ENCODE measurements around the gene MED13L. TPM values are rescaled to one million over a fixed set of nuclear protein-coding genes. Genes with fewer than 3 reads are reported as not detected.

Gene MED13L
- total and polyA plus RNA-seq, 2 of the 8 experiments (the other 6 are each of a cell fraction or from before 2014, with no cell fraction given): 15.9 to 51.7 TPM

DNA sequence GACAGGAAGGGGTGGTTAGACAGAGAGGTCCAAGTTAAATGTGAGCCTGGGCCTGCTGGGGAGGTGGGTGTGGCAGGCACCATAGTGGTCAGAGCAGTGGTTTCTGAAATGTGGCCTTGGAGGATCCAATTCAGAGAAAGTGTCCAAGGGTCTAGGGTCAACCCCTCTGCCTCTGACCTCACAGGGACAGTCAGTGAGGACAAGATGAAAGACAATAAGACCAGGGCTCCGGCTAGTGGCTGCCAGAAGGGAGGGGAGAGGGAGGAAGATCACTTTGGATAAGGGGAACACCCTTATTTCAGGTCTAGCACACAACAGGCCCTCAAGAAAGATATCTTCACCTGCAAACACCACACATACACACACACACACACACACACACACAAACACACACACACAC lies 335.1 kb downstream of the MED13L start:
- Histone ChIP-seq H2AK5ac (ENCODE audit: low read depth, low read length) (no peak overlapping the region), H3K56ac (replicated peaks; ENCODE audit: insufficient read length, low read depth, low read length) (no peak overlapping the region), H3K9ac (replicated peaks in 1 of 4; ENCODE audit: extremely low read depth in 1 of 4, low read depth in 3 of 4, low read length in 3 of 4) (no peak overlapping the region), H3K27ac (ENCODE audit: low read depth, low read length) (no peak overlapping the region), H2BK15ac (ENCODE audit: low read length) (no peak overlapping the region), H3K4me1 (replicated peaks in 1 of 4; ENCODE audit: control insufficient read depth in 3 of 4, insufficient read depth in 4 of 4, low read length in 3 of 4) (no peaks in the 10 kb centered on the region; a peak in 1 of 7 replicates), H3K79me2 (ENCODE audit: control insufficient read depth in 1 of 2, insufficient read depth in 2 of 2, low read length in 2 of 2) (no peaks in the 10 kb centered on the region), H3K23me2 (ENCODE audit: low read depth, low read length) (no peaks in the 10 kb centered on the region; the same call in 1 of the 2 replicates), H3K4ac (replicated peaks; ENCODE audit: insufficient read length, low read depth, low read length) (no peak overlapping the region), H4K8ac (ENCODE audit: extremely low read depth, insufficient read depth, low read length) (no peak overlapping the region), H3K23ac (ENCODE audit: insufficient read length) (no peak overlapping the region), H2AFZ (ENCODE audit: low read length) (no peak overlapping the region), H4K5ac (ENCODE audit: insufficient read length, low read depth, low read length) (no peak overlapping the region), H3K79me1 (ENCODE audit: low read depth, low read length) (no peaks in the 10 kb centered on the region), H2BK12ac (ENCODE audit: low read depth, low read length) (no peak overlapping the region), H2BK120ac (replicated peaks; ENCODE audit: low read depth, low read length) (no peak overlapping the region), H4K91ac (replicated peaks; ENCODE audit: insufficient read length, low read length) (no peak overlapping the region), H3K36me3 (ENCODE audit: control insufficient read depth in 2 of 4, insufficient read depth in 4 of 4, low read length in 3 of 4) (no peaks in the 10 kb centered on the region), H2BK20ac (ENCODE audit: low read length) (no peak overlapping the region), H3K9me3 (ENCODE audit: insufficient read depth in 2 of 2, low read depth in 1 of 2, low read length in 1 of 2) (no peaks in the 10 kb centered on the region), H3K27me3 (replicated peaks in 1 of 4; ENCODE audit: control insufficient read depth in 3 of 4, extremely low read depth in 1 of 4, insufficient read depth in 3 of 4, low read length in 3 of 4) (no peaks in the 10 kb centered on the region), H3K4me2 (ENCODE audit: insufficient read depth in 1 of 2, low read depth in 2 of 2, low read length in 2 of 2) (no peak overlapping the region), H3K18ac (ENCODE audit: extremely low read depth, low read length) (no peak overlapping the region), H4K20me1 (replicated peaks in 1 of 2; ENCODE audit: control insufficient read depth in 1 of 2, insufficient read depth in 2 of 2, low read length in 2 of 2) (no peaks in the 10 kb centered on the region), H2BK5ac (ENCODE audit: low read depth, low read length) (no peak overlapping the region), H3K14ac (ENCODE audit: insufficient read length) (no peak overlapping the region), H3K4me3 (ENCODE audit: extremely low read depth in 1 of 4, insufficient read depth in 2 of 4, low read depth in 3 of 4, low read length in 4 of 4) (no peak overlapping the region)
- ChIA-PET POLR2A (ENCODE audit: partially characterized antibody) (no interaction called here), CTCF (ENCODE audit: partially characterized antibody) (interaction anchor here (0.6 kb wide), 1 partner anchor 318 kb away, joined by 3 read pairs; no protein-coding TSS in a partner anchor)
- TF ChIP-seq HDAC6 (IDR thresholded peaks at IDR 0.05; ENCODE audit: low read depth, low read length): no peak
- TF ChIP-seq POLR2A (IDR thresholded peaks at IDR 0.05; ENCODE audit: control extremely low read depth in 1 of 2, low read depth in 2 of 2, low read length in 2 of 2): no peak
- no peak for TF ChIP-seq ZNF274 (IDR thresholded peaks at IDR 0.05; ENCODE audit: borderline replicate concordance, extremely low read depth, low read length)
- TF ChIP-seq POLR2AphosphoS5 (IDR thresholded peaks at IDR 0.05; ENCODE audit: low read depth, low read length): no peak
- no peak for TF ChIP-seq RNF2 (IDR thresholded peaks at IDR 0.05; ENCODE audit: borderline replicate concordance, low read depth, low read length, missing control alignments, poor library complexity, severe bottlenecking)
- no peak for TF ChIP-seq JUN (IDR thresholded peaks at IDR 0.05; ENCODE audit: low read depth, low read length)
- no peak for TF ChIP-seq EZH2 (IDR thresholded peaks at IDR 0.05; ENCODE audit: low read depth, low read length, severe bottlenecking)
- no peak for TF ChIP-seq MAFK (IDR thresholded peaks at IDR 0.05; ENCODE audit: low read depth, low read length)
- TF ChIP-seq CBX5 (IDR thresholded peaks at IDR 0.05; ENCODE audit: low read depth, low read length): no peak
- no peak for TF ChIP-seq YY1 (IDR thresholded peaks at IDR 0.05; ENCODE audit: low read depth, low read length)
- TF ChIP-seq TBP (IDR thresholded peaks at IDR 0.05; ENCODE audit: low read depth, low read length): no peak
- 83% methylated on average over 1 of the region's 1 CpG; no CpG with 5 or more reads in 1 of the 2 experiments for WGBS, 2 experiments (ENCODE audit: extremely low coverage in 1 of 2, insufficient coverage in 1 of 2, insufficient read length in 1 of 2, insufficient replicate concordance in 2 of 2, low coverage in 1 of 2, low lambda C conversion rate in 2 of 2, missing lambda C conversion rate in 1 of 2)
- DNase-seq (ENCODE audit: low read depth in 1 of 2, low spot score in 2 of 2) (no peak), FAIRE-seq (no peak)
